Activated effector memory CD4-positive, alpha-beta T cell treated with anti-CD3 and anti-CD28 coated beads, Interleukin-2, amount 50 U/mL, for 16 hours (primary cell): ENCODE results near the gene EFNA3.

Source experiments
- DNase-seq: peaks from one replicate; pipeline ENCODE4 v3.0.0-alpha.2; 2020

The EFNA3 gene

DNA sequence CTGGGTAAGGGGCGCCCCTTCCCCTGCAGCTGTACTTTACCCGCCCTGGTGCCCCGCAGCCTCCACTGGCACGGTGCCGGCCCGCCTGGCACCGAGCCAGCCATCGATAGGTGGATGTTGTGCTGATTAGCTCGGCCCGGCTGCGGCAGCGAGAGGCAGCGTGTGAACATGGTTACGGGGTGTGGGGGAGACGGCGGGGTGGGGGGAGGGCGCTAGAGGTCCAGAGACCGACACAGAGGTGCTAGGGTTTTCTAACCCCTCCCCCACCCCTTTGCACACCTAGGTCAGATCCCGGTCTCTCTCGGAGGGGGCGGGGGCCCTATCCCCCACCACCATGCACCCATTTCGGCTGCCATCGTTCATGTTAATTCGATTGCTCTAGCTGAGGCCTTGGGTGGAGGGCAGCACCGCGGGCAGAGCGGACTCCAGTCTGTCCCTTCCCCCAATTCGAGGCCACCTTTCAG lies 8.4 kb upstream of the EFNA3 start:
- no peak for DNase-seq

GRCh38 chr1:155070721-155071569 lies 7.7 kb upstream of the EFNA3 start:
- DNase-seq, result peak; percentile 90

DNA sequence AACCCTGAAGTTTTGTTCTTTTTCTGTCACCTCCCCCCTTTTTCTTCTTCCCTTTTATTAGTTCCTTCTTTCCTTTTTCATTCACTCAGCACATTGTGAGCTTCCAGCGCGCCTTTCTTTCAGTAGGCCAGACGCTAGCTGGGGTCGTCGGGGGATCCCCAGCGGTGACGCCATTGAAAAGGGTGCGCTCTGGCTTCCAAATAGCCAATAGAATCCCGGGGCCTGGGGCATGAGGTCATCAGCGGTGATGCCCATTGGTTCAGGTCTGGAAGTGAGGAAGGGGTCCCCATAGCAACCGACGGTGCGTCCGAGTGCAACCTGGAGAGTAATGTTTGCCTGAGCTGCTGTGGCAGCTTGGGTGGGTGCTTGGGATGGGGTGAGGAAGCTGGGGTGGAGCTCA lies 6.9 kb upstream of the EFNA3 start:
- no peak for DNase-seq

GRCh38 chr1:155072531-155073289 lies 5.9 kb upstream of the EFNA3 start:
- no peak for DNase-seq

GRCh38 chr1:155073377-155074242 lies 5.0 kb upstream of the EFNA3 start:
- no peak for DNase-seq

DNA sequence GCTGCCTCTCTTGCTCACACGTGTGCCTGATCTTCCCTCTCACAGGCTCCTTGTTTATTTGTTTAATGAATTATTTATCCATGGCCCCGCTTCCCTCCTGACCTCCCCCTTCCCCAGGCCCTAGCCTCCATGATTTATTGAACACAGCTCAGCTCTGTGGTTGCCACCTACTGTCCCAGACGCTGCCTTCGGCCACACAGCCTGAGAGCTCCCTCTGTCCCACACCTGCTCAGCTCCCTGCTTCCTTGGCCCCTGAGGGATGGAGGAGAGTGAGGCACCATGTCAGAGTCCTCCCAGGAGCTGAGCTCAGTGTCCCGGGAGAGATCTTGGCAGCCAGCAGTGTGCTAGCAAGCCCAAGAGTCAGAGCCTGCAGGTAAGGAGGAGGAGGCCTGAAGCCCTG lies 3.1 kb upstream of the EFNA3 start:
- DNase-seq, result no peak

- no peak for DNase-seq
These were observed 2.3 kb upstream of the EFNA3 start for GRCh38 chr1:155076371-155076770.

DNA sequence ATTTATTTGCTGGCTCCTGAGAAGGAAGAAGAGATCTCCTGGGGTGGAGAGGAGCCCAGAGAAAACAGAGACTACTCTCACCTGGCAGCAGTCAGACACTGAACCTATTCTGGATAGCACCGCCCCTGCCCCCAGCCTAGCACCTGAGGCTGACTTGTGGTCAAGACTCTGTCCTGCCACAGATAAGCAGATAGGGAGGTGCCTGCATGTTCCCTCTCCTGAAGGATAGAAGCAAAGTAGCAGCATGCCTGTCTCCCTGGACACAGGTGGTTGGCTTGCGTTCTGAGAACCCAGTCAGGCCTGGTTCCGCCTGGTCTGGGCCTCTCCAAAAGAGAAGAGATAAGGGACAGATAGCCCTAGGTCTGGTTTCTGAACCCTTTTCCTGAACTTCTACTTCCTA lies 1.3 kb upstream of the EFNA3 start:
- no peak for DNase-seq

DNA sequence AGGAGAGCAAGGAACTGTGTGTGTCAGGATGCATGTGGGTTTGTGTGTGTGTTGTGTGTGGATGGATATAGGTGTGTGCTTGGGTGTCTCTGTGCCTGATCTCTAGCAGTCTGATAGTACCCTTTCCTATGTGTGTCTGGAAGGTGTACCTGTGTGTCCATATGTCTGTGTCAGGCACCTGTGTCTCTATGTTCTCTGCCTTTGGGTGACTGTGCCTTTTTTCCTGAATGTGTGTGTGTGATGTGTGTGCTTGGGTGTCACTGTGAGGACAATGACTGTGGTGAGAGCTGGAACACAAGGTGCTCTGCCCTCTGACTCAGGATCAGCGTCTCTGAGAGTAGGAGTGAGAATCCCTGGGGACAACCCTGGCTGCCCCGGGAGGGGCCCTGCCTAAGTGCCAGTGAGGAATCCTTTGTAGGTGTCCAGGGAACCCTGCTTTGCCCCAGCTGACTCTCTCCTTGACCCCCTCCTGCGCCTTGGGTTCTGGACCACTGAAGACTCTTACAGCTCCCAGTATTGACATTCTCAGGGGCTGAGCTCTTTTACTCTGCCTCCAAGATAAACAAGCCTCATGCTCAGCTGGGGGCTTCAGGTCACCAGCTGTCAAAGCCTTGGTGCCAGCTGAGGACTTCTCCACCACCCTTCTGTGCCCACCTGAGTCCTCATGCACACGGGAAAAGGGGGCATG lies 735 bp upstream of the EFNA3 start:
- no peak for DNase-seq

DNA sequence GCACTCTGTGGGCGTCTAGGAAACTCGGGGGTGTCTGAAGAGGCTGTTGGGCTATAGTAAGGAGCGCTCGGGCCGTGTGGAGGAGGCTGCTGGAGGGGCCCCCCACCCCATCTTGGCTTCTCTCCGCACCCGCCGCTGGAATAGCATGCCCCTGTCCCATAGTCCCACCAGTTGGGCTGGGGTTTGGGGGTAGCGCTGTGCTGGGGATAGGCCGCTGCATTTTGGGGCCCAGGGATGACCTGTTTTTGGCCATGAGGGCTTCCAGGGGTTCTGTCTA lies 511 bp downstream of the EFNA3 start:
- DNase-seq, result no peak

DNA sequence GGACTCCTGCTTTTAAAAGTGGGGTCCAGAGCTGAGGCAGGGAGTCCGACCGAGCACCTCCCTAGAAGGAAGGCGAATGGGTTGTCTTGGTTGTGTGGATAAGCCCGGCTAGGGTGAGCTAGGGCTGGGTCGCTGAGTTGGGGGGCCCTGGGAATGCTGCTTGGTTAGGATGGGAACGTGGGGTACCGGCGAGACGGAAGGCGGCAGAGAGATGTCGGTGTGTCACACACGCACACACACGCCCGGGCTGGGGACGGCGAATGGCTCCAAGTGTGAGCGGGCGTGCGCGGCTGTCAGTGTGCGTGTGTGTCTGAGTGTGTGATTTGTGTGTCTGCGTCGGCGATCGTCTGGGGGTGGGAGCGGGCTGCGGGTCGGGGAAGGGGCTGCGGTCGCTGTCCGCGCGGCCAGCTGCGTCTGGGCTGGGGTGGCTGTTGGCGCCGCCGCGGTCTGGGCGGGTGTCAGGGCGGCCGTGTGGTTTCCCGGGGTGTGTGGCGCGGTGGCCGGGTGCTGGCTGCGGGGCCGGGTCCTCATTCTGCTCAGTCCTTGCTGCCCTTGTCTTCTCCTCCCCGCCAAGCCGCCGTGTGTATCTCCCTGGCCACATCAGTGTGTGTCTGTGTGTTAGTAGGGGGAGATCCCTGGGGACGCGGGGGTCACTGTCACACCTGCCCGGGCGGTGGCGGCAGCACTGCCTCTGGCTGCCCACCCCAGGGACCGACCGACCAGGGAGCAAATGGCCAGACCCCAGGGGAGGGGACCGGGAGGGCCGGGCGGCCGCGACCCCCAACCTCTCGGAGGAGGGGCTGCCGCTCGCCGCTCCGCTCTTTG lies 1.1 kb downstream of the EFNA3 start:
- peak; percentile 68 for DNase-seq

DNA sequence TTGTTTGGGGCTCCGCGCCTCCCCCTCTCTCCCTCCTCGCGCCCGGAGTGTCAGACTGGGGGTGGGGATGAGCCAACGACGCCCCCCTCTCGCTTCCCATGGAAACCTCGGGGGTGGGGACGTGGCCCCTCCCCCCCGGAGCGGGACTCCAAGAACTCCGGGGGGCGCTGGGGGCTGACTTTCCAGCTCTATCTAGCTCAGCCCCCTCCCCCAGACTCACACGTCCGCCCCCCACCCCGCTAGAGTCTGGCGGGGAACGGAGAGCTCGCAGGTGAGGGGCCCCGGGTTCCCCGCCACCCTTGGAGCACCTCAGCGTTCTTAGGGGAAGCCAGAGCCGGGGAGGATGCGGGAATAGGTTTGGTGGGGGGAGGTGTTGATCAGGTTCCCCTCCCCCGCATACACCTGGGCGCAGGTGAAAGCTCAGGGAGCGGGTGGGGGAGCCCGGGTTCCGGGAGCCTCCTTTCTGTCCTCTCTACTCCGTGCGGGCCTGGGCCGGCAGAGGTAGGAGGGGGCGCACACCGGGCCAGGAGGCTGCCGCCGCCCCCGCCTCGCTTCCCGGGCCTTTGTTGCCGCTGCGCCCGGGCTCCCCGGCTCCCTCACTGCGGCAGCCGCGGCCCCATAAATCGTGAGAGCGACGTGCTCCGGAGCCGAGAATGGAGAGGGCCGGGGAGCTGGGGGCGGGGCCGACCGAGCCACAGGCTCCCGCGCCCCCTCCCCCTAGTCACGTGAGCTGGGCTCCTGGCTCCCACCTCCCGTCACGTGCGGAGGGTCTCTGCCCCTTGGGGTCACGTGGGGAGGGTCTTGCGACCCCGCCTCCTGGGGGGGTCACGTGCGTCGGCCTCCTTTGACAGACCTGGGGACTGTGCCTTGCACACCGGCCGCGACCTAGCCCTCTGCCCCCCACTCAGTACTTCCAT lies 1.9 kb downstream of the EFNA3 start:
- DNase-seq, result peak; percentile 78

GRCh38 chr1:155081472-155082300 lies 3.0 kb downstream of the EFNA3 start:
- DNase-seq, result peak; percentile 79

GRCh38 chr1:155082301-155083051 lies 3.8 kb downstream of the EFNA3 start:
- DNase-seq, result peak; percentile 77

GRCh38 chr1:155083052-155083541 lies 4.5 kb downstream of the EFNA3 start:
- DNase-seq, result no peak

GRCh38 chr1:155083865-155084721 lies 5.5 kb downstream of the EFNA3 start:
- peak; percentile 68 for DNase-seq

DNA sequence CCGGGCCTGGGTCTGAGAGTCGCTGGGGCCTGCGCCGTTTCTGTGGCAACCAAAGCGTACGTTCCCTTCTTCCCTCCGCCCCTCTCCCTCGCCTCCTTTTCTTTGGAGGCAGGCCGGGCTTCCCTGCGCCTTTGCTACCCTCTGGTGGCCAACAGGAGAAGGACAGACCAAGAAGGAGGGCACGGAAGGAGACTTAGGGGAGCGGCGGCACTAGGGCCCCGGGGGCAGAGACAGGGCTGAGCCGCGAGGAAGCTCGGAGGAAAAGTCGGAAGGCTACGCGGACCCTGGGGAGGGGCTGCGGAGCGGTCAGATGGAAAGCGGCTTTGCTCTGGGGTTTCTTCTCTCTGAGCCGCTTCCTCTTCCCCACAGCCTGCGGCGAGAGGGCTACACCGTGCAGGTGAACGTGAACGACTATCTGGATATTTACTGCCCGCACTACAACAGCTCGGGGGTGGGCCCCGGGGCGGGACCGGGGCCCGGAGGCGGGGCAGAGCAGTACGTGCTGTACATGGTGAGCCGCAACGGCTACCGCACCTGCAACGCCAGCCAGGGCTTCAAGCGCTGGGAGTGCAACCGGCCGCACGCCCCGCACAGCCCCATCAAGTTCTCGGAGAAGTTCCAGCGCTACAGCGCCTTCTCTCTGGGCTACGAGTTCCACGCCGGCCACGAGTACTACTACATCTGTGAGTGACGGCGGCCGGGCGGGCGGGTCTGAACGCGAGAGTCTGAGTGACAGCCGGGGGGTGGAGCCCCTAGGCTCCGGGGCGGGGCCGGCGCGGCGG lies 6.3 kb downstream of the EFNA3 start:
- peak; percentile 96 for DNase-seq
